RWPE2 (cell line): ENCODE data around the gene IL21R.

ENCODE experiments used
- ATAC-seq: fragments of 200-7000 bp; cut with Tn5 transposase; 3 replicates; pipeline ENCODE4 v1.9.1; 2021; ENCODE audit warnings: low read depth
- DNase-seq: peaks from one replicate; pipeline ENCODE4 v3.0.0-alpha.2; 2020; ENCODE audit warnings: low spot score
- H3K27ac ChIP-seq: fragments of 450-650 bp; 2 replicates; pipeline ENCODE4 v1.5.1; 2017; ENCODE audit warnings: mild to moderate bottlenecking; ENCODE audit not compliant: poor library complexity, severe bottlenecking
- H3K27me3 ChIP-seq: fragments of 250-450 bp; sonication (Bioruptor Pico); 2 replicates; pipeline ENCODE4 v1.5.1; 2021; ENCODE audit warnings: mild to moderate bottlenecking, moderate library complexity; ENCODE audit not compliant: insufficient read depth, poor library complexity, severe bottlenecking
- H3K36me3 ChIP-seq: fragments of 250-450 bp; sonication (Bioruptor Pico); 2 replicates; pipeline ENCODE4 v1.5.1; 2020; ENCODE audit warnings: low read depth, mild to moderate bottlenecking, moderate library complexity
- H3K4me1 ChIP-seq: fragments of 250-450 bp; sonication (Bioruptor Pico); 2 replicates; pipeline ENCODE4 v1.5.1; 2021; ENCODE audit warnings: mild to moderate bottlenecking, moderate library complexity; ENCODE audit not compliant: insufficient read depth, poor library complexity, severe bottlenecking
- H3K4me3 ChIP-seq: fragments of 250-450 bp; sonication (Bioruptor Pico); 2 replicates; pipeline ENCODE4 v1.5.1; 2021; ENCODE audit warnings: mild to moderate bottlenecking, moderate library complexity; ENCODE audit not compliant: severe bottlenecking
- H3K9me3 ChIP-seq: fragments of 250-450 bp; sonication (Bioruptor Pico); 2 replicates; pipeline ENCODE4 v1.5.1; 2021; ENCODE audit warnings: mild to moderate bottlenecking, moderate library complexity; ENCODE audit not compliant: severe bottlenecking
- CTCF ChIP-seq: fragments of 450-650 bp; IDR thresholded peaks from one replicate; pipeline ENCODE4 v1.5.1; 2017; ENCODE audit warnings: mild to moderate bottlenecking, moderate library complexity; ENCODE audit not compliant: poor library complexity, severe bottlenecking

The IL21R gene

GRCh38 chr16:27414788-27415431, 12.9 kb downstream of the IL21R start:
- Histone ChIP-seq H3K36me3 (no peaks in the 10 kb centered on the region), H3K27ac (no peak overlapping the region), H3K27me3 (no peaks in the 10 kb centered on the region), H3K9me3 (no peaks in the 10 kb centered on the region), H3K4me3 (no peak overlapping the region), H3K4me1 (no peaks in the 10 kb centered on the region)
- DNase-seq (no peak), ATAC-seq (no peak)
- no peak for TF ChIP-seq CTCF

GRCh38 chr16:27417047-27417671, 15.2 kb downstream of the IL21R start:
- Histone ChIP-seq H3K36me3 (no peaks in the 10 kb centered on the region), H3K4me1 (no peaks in the 10 kb centered on the region), H3K27ac (no peak overlapping the region), H3K27me3 (no peaks in the 10 kb centered on the region), H3K9me3 (peaks cover 2% of the 10 kb centered on the region), H3K4me3 (no peak overlapping the region)
- DNase-seq (no peak), ATAC-seq (no peak)
- TF ChIP-seq CTCF = no peak

- no peaks in the 10 kb centered on the region for H3K27me3 ChIP-seq
- no peak for ATAC-seq
- H3K4me1 ChIP-seq = no peaks in the 10 kb centered on the region
- no peak overlapping the region for H3K4me3 ChIP-seq
- peaks cover 7% of the 10 kb centered on the region for H3K9me3 ChIP-seq
- DNase-seq = no peak
- no peak for TF ChIP-seq CTCF
- H3K36me3 ChIP-seq = no peaks in the 10 kb centered on the region
- H3K27ac ChIP-seq = no peak overlapping the region
These were observed 20.2 kb downstream of the IL21R start for GRCh38 chr16:27421961-27422740.

- Histone ChIP-seq H3K27ac (no peak overlapping the region), H3K36me3 (no peaks in the 10 kb centered on the region), H3K4me3 (no peak overlapping the region), H3K9me3 (peaks cover 7% of the 10 kb centered on the region), H3K4me1 (no peaks in the 10 kb centered on the region), H3K27me3 (no peaks in the 10 kb centered on the region)
- no peak for TF ChIP-seq CTCF
- no peak for ATAC-seq
- no peak for DNase-seq
These were observed 23.0 kb downstream of the IL21R start for GRCh38 chr16:27424772-27425498.
